Measurements from ENCODE around the gene KLK5.

DNA sequence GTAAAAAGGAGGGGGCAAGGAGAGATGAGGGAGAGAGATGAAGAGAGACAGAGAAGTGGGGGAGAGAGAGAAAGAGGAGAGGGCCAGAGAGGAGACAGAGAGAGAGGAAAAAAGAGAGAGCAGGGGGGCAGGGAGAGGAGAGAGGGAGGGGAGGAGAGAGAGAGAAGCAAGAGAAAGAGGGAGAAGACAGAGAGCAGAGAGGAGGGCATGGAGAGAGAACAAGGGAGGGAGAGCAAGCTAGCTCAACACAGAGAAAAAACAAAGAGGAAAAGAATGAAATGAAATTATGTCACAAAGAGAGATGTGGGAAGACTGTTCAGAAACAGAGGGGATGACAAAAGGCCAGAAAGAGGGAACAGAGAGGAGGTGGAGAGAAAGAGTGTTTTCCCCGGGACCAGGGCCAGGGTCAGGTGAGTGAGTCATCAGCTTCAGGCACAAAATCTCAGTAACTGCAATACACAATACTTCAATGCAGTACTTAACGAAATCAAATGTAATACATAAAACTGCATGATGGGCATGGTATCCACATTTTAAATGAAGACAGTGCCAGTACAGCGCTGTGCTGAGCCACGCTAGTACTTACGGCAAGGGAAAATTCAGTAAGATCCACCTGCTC lies 26.0 kb upstream of the KLK5 start:
- TF ChIP-seq POLR2AphosphoS5 (IDR thresholded peaks at IDR 0.05; ENCODE audit: borderline replicate concordance, low read depth, low read length) (no peak), EZH2 (IDR thresholded peaks at IDR 0.05) (no peak)
